ENCODE data around the gene CNEP1R1.

GRCh38 chr16:50023641-50024040 lies 1.4 kb upstream of the CNEP1R1 start:
- TF ChIP-seq CTCF (IDR thresholded peaks at IDR 0.05) (no peak), POLR2A (IDR thresholded peaks at IDR 0.05) (no peak)
